Neutrophil (primary cell): ENCODE measurements around the gene RET.

Source experiments
- H3K27ac ChIP-seq: fragments of 200-600 bp; sonication (generic); 2 replicates; pipeline ENCODE4 v1.5.1; 2016; ENCODE audit warnings: mild to moderate bottlenecking, moderate library complexity
- H3K27me3 ChIP-seq: fragments of 200-600 bp; sonication (generic); 2 replicates; pipeline ENCODE4 v1.6.0; 2016; ENCODE audit warnings: mild to moderate bottlenecking
- H3K36me3 ChIP-seq: fragments of 200-600 bp; sonication (generic); 2 replicates; pipeline ENCODE4 v1.5.1; 2017
- H3K4me1 ChIP-seq, 2 experiments: fragments of 200-600 bp in 1 of 2; sonication (generic) in 1 of 2; 1 replicate in 1 of 2; 2 replicates in 1 of 2; pipeline versions ENCODE4 v1.5.1 to v1.6.1; 2013 to 2016; ENCODE audit warnings: low read depth in 1 of 2, low read length in 1 of 2, mild to moderate bottlenecking in 1 of 2, moderate library complexity in 1 of 2; ENCODE audit not compliant: control insufficient read depth in 1 of 2, insufficient read depth in 1 of 2
- H3K4me3 ChIP-seq, 2 experiments: fragments of 200-600 bp in 1 of 2; sonication (generic) in 1 of 2; 1 replicate in 1 of 2; 2 replicates in 1 of 2; pipeline ENCODE4 v1.5.1; 2013 to 2016; ENCODE audit warnings: low read depth in 1 of 2, low read length in 1 of 2, mild to moderate bottlenecking in 1 of 2, moderate library complexity in 1 of 2
- H3K9me3 ChIP-seq: fragments of 200-600 bp; sonication (generic); 2 replicates; pipeline ENCODE4 v1.5.1; 2016
- TF ChIP-seq, protein P1 (sequence below): fragments of 200-600 bp; sonication (generic); IDR thresholded peaks from 2 replicates; pipeline ENCODE4 v1.5.1; 2016; ENCODE audit warnings: antibody characterized with exemption

Gene RET

GRCh38 chr10:43053825-43054224 lies 23.0 kb upstream of the RET start:
- Histone ChIP-seq H3K4me3 (no peak overlapping the region), H3K27ac (no peak overlapping the region), H3K36me3 (no peaks in the 10 kb centered on the region), H3K9me3 (no peaks in the 10 kb centered on the region), H3K27me3 (peaks cover 18% of the 10 kb centered on the region), H3K4me1 (no peaks in the 10 kb centered on the region)
- TF ChIP-seq, protein P1, sequence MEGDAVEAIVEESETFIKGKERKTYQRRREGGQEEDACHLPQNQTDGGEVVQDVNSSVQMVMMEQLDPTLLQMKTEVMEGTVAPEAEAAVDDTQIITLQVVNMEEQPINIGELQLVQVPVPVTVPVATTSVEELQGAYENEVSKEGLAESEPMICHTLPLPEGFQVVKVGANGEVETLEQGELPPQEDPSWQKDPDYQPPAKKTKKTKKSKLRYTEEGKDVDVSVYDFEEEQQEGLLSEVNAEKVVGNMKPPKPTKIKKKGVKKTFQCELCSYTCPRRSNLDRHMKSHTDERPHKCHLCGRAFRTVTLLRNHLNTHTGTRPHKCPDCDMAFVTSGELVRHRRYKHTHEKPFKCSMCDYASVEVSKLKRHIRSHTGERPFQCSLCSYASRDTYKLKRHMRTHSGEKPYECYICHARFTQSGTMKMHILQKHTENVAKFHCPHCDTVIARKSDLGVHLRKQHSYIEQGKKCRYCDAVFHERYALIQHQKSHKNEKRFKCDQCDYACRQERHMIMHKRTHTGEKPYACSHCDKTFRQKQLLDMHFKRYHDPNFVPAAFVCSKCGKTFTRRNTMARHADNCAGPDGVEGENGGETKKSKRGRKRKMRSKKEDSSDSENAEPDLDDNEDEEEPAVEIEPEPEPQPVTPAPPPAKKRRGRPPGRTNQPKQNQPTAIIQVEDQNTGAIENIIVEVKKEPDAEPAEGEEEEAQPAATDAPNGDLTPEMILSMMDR: no peak

DNA sequence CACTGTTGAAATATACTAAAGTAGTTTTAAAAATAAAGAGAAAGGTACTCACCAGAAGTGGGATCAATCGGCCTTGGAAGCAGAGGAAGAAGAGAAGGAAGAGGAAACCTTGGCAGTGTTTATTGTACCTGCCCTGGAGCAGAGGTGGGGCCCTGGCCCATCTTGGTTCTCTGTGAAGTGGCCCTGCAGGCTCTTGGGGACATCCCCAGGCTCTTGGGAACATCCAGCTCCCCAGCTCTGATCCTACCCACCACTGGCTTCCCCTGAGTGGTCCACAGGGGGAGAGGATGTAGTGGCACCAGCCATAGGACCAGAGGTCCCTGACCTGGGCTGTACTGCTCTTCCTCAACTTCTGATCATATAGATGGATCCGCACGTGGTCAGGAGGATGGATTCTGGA lies 22.3 kb upstream of the RET start:
- TF ChIP-seq, protein P1: no peak
- no peak overlapping the region for H3K4me3 ChIP-seq
- H3K27me3 ChIP-seq: peaks cover 18% of the 10 kb centered on the region
- H3K36me3 ChIP-seq: no peaks in the 10 kb centered on the region
- H3K27ac ChIP-seq: no peak overlapping the region
- H3K4me1 ChIP-seq: no peaks in the 10 kb centered on the region
- H3K9me3 ChIP-seq: no peaks in the 10 kb centered on the region

DNA sequence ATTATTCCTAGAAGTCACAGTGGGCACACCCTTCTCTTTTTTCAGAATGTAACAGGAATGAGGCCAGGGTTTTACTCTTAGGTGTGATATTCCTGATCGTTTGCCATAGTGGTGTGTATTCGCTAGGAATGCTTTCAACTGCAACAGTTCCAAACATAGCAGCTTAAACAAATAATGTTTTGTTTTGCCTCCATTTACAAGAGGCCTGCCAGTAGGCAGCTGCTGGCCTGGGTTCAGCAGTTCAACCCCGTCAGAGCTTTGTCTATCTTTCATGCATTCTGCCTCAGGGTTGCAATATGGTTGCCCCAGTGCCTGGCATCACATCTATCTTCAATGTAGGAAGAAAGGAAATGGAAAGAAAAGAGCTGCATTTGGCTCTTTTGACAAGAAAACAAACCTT lies 21.7 kb upstream of the RET start:
- Histone ChIP-seq H3K4me1 (no peaks in the 10 kb centered on the region), H3K4me3 (no peak overlapping the region), H3K27ac (no peak overlapping the region), H3K27me3 (peaks cover 18% of the 10 kb centered on the region), H3K36me3 (no peaks in the 10 kb centered on the region), H3K9me3 (no peaks in the 10 kb centered on the region)
- TF ChIP-seq, protein P1: no peak

GRCh38 chr10:43055991-43056567 lies 20.8 kb upstream of the RET start:
- Histone ChIP-seq H3K27ac (no peak overlapping the region), H3K4me3 (no peak overlapping the region)

DNA sequence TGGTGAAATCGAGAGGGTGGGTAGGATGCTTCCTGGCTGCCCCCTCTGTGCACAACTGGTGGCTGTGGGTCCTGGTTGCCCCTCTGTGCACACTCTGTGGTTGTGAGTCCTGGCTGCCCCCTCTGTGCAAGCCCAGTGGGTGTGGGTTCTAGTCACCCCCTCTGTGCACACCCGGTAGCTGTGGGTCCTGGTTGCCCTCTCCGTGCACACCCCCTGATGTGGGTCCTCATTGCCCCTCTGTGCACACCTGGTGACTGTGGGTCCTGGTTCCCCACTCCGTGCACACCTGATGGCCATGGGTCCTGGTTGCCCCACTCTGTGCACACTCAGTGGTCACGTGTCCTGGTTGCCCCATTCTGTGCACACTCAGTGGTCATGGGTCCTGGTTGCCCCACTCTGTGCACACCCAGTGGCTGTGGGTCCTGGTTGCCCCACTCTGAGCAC lies 20.3 kb upstream of the RET start:
- Histone ChIP-seq H3K27ac (no peak overlapping the region), H3K9me3 (no peaks in the 10 kb centered on the region), H3K4me3 (no peak overlapping the region), H3K27me3 (peaks cover 16% of the 10 kb centered on the region), H3K4me1 (no peaks in the 10 kb centered on the region), H3K36me3 (no peaks in the 10 kb centered on the region)
- TF ChIP-seq, protein P1: no peak

More at GRCh38 chr10:43055991-43056567, 20.8 kb upstream of the RET start:
- Histone ChIP-seq H3K36me3 (no peaks in the 10 kb centered on the region), H3K4me1 (no peaks in the 10 kb centered on the region), H3K9me3 (no peaks in the 10 kb centered on the region), H3K27me3 (peaks cover 18% of the 10 kb centered on the region)
- TF ChIP-seq, protein P1: no peak
